ENCODE measurements around the gene LPCAT4.
"Not testable (repeated sequence)": the region's sequence is repeated elsewhere in the genome, so short reads cannot be mapped to it uniquely, and the experiment has no call there.

LPCAT4 gene

GRCh38 chr15:34354286-34354685, 12.7 kb downstream of the LPCAT4 start:
- no peak overlapping the region for H3K23ac ChIP-seq (ENCODE audit: low read length in 2 of 2)
- H3K36me3 ChIP-seq (ENCODE audit: control insufficient read depth in 1 of 2, insufficient read depth in 2 of 2, low read depth in 1 of 2, low read length in 2 of 2), result peaks cover 38 to 49% of the 10 kb centered on the region in 2 experiments
- no peak overlapping the region for H2BK15ac ChIP-seq (ENCODE audit: low read depth, poor library complexity, severe bottlenecking)
- H4K91ac ChIP-seq (ENCODE audit: low read length), result no peak overlapping the region
- H2AK5ac ChIP-seq (ENCODE audit: low read length, severe bottlenecking), result no peak overlapping the region
- no peak overlapping the region for H3K4ac ChIP-seq (ENCODE audit: low read depth in 1 of 2, low read length in 2 of 2)
- no peak overlapping the region for H3K4me2 ChIP-seq (ENCODE audit: low read length, poor library complexity, severe bottlenecking)
- H3K79me1 ChIP-seq (replicated peaks; ENCODE audit: low read length, poor library complexity, severe bottlenecking), result no peaks in the 10 kb centered on the region
- H3K4me1 ChIP-seq (ENCODE audit: control insufficient read depth, insufficient read depth, low read depth, low read length), result no peaks in the 10 kb centered on the region
- H3K27ac ChIP-seq (ENCODE audit: low read length, poor library complexity, severe bottlenecking), result no peak overlapping the region
- H3K27me3 ChIP-seq (ENCODE audit: control insufficient read depth in 1 of 2, insufficient read depth in 1 of 2, low read length in 2 of 2), result peaks cover 0 to 6% of the 10 kb centered on the region in 2 experiments
- H2BK5ac ChIP-seq (ENCODE audit: low read depth, low read length, poor library complexity, severe bottlenecking), result no peak overlapping the region
- no peaks in the 10 kb centered on the region for H3K9me3 ChIP-seq (ENCODE audit: control insufficient read depth, low read length)
- DNase-seq, result no peak
- no peak overlapping the region for H2AFZ ChIP-seq (ENCODE audit: low read depth, low read length)
- H2BK12ac ChIP-seq (ENCODE audit: low read length in 2 of 2), result no peak overlapping the region
- no peak overlapping the region for H2BK120ac ChIP-seq (ENCODE audit: low read depth, low read length)
- 97% methylated on average over 7 of the region's 7 CpGs for WGBS
- H4K8ac ChIP-seq (ENCODE audit: low read length), result no peak overlapping the region
- H3K18ac ChIP-seq (ENCODE audit: low read depth in 1 of 2, low read length in 2 of 2), result no peak overlapping the region
- no peak overlapping the region for H3K9ac ChIP-seq (ENCODE audit: low read length)
- no peak overlapping the region for H3K4me3 ChIP-seq (ENCODE audit: insufficient read depth in 1 of 2, low read depth in 1 of 2, low read length in 2 of 2)
- no peak overlapping the region for H3K14ac ChIP-seq (ENCODE audit: low read length in 2 of 2)

- H2BK12ac ChIP-seq (ENCODE audit: low read length in 2 of 2), result no peak overlapping the region
- H2BK120ac ChIP-seq (ENCODE audit: low read depth, low read length), result no peak overlapping the region
- 96% methylated on average over 2 of the region's 2 CpGs for WGBS
- peaks cover 5 to 6% of the 10 kb centered on the region in 2 experiments for H3K27me3 ChIP-seq (ENCODE audit: control insufficient read depth in 1 of 2, insufficient read depth in 1 of 2, low read length in 2 of 2)
- no peak overlapping the region for H3K4ac ChIP-seq (ENCODE audit: low read depth in 1 of 2, low read length in 2 of 2)
- H2BK15ac ChIP-seq (ENCODE audit: low read depth, poor library complexity, severe bottlenecking), result no peak overlapping the region
- peaks cover 33 to 44% of the 10 kb centered on the region in 2 experiments for H3K36me3 ChIP-seq (ENCODE audit: control insufficient read depth in 1 of 2, insufficient read depth in 2 of 2, low read depth in 1 of 2, low read length in 2 of 2)
- H3K14ac ChIP-seq (ENCODE audit: low read length in 2 of 2), result no peak overlapping the region
- no peak overlapping the region for H3K4me3 ChIP-seq (ENCODE audit: insufficient read depth in 1 of 2, low read depth in 1 of 2, low read length in 2 of 2)
- H2AFZ ChIP-seq (ENCODE audit: low read depth, low read length), result no peak overlapping the region
- H2AK5ac ChIP-seq (ENCODE audit: low read length, severe bottlenecking), result no peak overlapping the region
- H3K4me2 ChIP-seq (ENCODE audit: low read length, poor library complexity, severe bottlenecking), result no peak overlapping the region
- H3K23ac ChIP-seq (ENCODE audit: low read length in 2 of 2), result no peak overlapping the region
- H3K9ac ChIP-seq (ENCODE audit: low read length), result no peak overlapping the region
- no peak overlapping the region for H4K91ac ChIP-seq (ENCODE audit: low read length)
- H2BK5ac ChIP-seq (ENCODE audit: low read depth, low read length, poor library complexity, severe bottlenecking), result no peak overlapping the region
- H3K79me1 ChIP-seq (replicated peaks; ENCODE audit: low read length, poor library complexity, severe bottlenecking), result no peaks in the 10 kb centered on the region
- no peak for DNase-seq
- no peak overlapping the region for H4K8ac ChIP-seq (ENCODE audit: low read length)
- H3K18ac ChIP-seq (ENCODE audit: low read depth in 1 of 2, low read length in 2 of 2), result no peak overlapping the region
- no peaks in the 10 kb centered on the region for H3K4me1 ChIP-seq (ENCODE audit: control insufficient read depth, insufficient read depth, low read depth, low read length)
- no peaks in the 10 kb centered on the region for H3K9me3 ChIP-seq (ENCODE audit: control insufficient read depth, low read length)
- H3K27ac ChIP-seq (ENCODE audit: low read length, poor library complexity, severe bottlenecking), result no peak overlapping the region
Observed at GRCh38 chr15:34353627-34354026, 13.4 kb downstream of the LPCAT4 start.

DNA sequence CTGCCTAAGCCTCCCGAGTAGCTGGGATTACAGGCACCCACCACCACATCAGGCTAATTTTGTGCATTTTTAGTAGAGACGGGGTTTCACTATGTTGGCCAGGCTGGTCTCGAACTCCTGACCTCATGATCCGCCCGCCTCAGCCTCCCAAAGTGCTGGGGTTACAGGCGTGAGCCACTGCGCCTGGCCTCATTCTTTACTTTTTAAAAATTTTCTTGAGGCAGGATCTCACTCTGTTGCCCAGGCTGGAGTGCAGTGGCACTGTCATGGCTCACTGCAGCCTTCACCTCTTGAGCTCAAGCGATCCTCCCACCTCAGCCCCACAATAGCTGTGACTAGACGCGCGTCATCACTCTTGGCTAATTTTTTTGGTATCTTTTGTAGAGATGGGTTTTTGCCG, 14.0 kb downstream of the LPCAT4 start:
- H2BK12ac ChIP-seq (ENCODE audit: low read length in 2 of 2); DNase-seq; H3K79me1 ChIP-seq (replicated peaks; ENCODE audit: low read length, poor library complexity, severe bottlenecking); H3K27me3 ChIP-seq (ENCODE audit: control insufficient read depth in 1 of 2, insufficient read depth in 1 of 2, low read length in 2 of 2); H3K4me3 ChIP-seq (ENCODE audit: insufficient read depth in 1 of 2, low read depth in 1 of 2, low read length in 2 of 2); H2AK5ac ChIP-seq (ENCODE audit: low read length, severe bottlenecking); H3K4me2 ChIP-seq (ENCODE audit: low read length, poor library complexity, severe bottlenecking); H3K9me3 ChIP-seq (ENCODE audit: control insufficient read depth, low read length); H3K4ac ChIP-seq (ENCODE audit: low read depth in 1 of 2, low read length in 2 of 2); H2BK15ac ChIP-seq (ENCODE audit: low read depth, poor library complexity, severe bottlenecking); H3K18ac ChIP-seq (ENCODE audit: low read depth in 1 of 2, low read length in 2 of 2); H4K91ac ChIP-seq (ENCODE audit: low read length); H3K4me1 ChIP-seq (ENCODE audit: control insufficient read depth, insufficient read depth, low read depth, low read length); H3K23ac ChIP-seq (ENCODE audit: low read length in 2 of 2); H3K9ac ChIP-seq (ENCODE audit: low read length); H3K27ac ChIP-seq (ENCODE audit: low read length, poor library complexity, severe bottlenecking); H2AFZ ChIP-seq (ENCODE audit: low read depth, low read length); H2BK5ac ChIP-seq (ENCODE audit: low read depth, low read length, poor library complexity, severe bottlenecking); H4K8ac ChIP-seq (ENCODE audit: low read length); H2BK120ac ChIP-seq (ENCODE audit: low read depth, low read length); H3K14ac ChIP-seq (ENCODE audit: low read length in 2 of 2): not testable (repeated sequence)
- peaks cover 27 to 37% of the 10 kb centered on the region in 2 experiments for H3K36me3 ChIP-seq (ENCODE audit: control insufficient read depth in 1 of 2, insufficient read depth in 2 of 2, low read depth in 1 of 2, low read length in 2 of 2)
- WGBS, result 90% methylated on average over 7 of the region's 12 CpGs

GRCh38 chr15:34349769-34350168, 17.2 kb downstream of the LPCAT4 start:
- no peak overlapping the region for H3K4me3 ChIP-seq (ENCODE audit: insufficient read depth in 1 of 2, low read depth in 1 of 2, low read length in 2 of 2)
- H2AFZ ChIP-seq (ENCODE audit: low read depth, low read length), result no peak overlapping the region
- peak overlapping the region; percentile 49 for H2BK120ac ChIP-seq (ENCODE audit: low read depth, low read length)
- no peak overlapping the region for H3K14ac ChIP-seq (ENCODE audit: low read length in 2 of 2)
- H3K79me1 ChIP-seq (replicated peaks; ENCODE audit: low read length, poor library complexity, severe bottlenecking), result no peaks in the 10 kb centered on the region
- H3K9me3 ChIP-seq (ENCODE audit: control insufficient read depth, low read length), result no peaks in the 10 kb centered on the region
- H4K8ac ChIP-seq (ENCODE audit: low read length), result no peak overlapping the region
- WGBS, result 78% methylated on average over 4 of the region's 4 CpGs
- H3K4me1 ChIP-seq (ENCODE audit: control insufficient read depth, insufficient read depth, low read depth, low read length), result no peaks in the 10 kb centered on the region
- H3K4me2 ChIP-seq (ENCODE audit: low read length, poor library complexity, severe bottlenecking), result no peak overlapping the region
- no peak for DNase-seq
- H3K4ac ChIP-seq (ENCODE audit: low read depth in 1 of 2, low read length in 2 of 2), result no peak overlapping the region
- H3K9ac ChIP-seq (ENCODE audit: low read length), result no peak overlapping the region
- H3K36me3 ChIP-seq (ENCODE audit: control insufficient read depth in 1 of 2, insufficient read depth in 2 of 2, low read depth in 1 of 2, low read length in 2 of 2), result peaks cover 4 to 13% of the 10 kb centered on the region in 2 experiments
- no peak overlapping the region for H2BK15ac ChIP-seq (ENCODE audit: low read depth, poor library complexity, severe bottlenecking)
- H3K23ac ChIP-seq (ENCODE audit: low read length in 2 of 2), result no peak overlapping the region
- H2BK5ac ChIP-seq (ENCODE audit: low read depth, low read length, poor library complexity, severe bottlenecking), result no peak overlapping the region
- no peak overlapping the region for H2AK5ac ChIP-seq (ENCODE audit: low read length, severe bottlenecking)
- peaks cover 7 to 9% of the 10 kb centered on the region in 2 experiments for H3K27me3 ChIP-seq (ENCODE audit: control insufficient read depth in 1 of 2, insufficient read depth in 1 of 2, low read length in 2 of 2)
- H3K18ac ChIP-seq (ENCODE audit: low read depth in 1 of 2, low read length in 2 of 2), result no peak overlapping the region
- no peak overlapping the region for H3K27ac ChIP-seq (ENCODE audit: low read length, poor library complexity, severe bottlenecking)
- no peak overlapping the region for H4K91ac ChIP-seq (ENCODE audit: low read length)
- no peak overlapping the region for H2BK12ac ChIP-seq (ENCODE audit: low read length in 2 of 2)

All from mesenchymal stem cell (in vitro differentiated cells and primary cell).